ENCODE measurements around the gene CALHM3. TPM values are rescaled to one million over a fixed set of nuclear protein-coding genes. Genes with fewer than 3 reads are reported as not detected.

CALHM3 gene
- total and polyA plus RNA-seq, 8 donors = 0.08 to 1.5 (median 0.17) TPM

DNA sequence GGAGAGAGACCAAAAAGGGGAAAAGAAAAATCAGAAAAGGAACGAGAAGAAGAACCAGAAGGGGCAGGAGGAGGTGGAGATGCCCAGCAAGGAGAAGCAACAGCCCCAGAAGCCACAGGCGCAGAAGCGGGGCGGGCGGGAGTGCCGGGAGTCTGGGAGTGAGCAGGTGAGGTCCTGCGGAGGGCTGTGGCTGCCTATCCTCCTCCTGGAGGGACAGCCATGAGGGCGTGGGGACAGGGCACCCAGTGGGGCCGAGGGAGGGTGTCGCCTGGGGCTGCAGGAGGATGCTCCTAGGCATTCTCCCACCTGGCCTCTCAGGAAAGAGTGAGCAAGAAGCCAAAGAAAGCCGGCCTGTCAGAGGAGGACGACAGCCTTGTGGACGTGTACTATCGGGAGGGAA lies 38.6 kb downstream of the CALHM3 start:
- H3K9me3 ChIP-seq = no peaks in the 10 kb centered on the region
- WGBS, 2 donors = 91 to 93% methylated on average over 14 of the region's 14 CpGs

DNA sequence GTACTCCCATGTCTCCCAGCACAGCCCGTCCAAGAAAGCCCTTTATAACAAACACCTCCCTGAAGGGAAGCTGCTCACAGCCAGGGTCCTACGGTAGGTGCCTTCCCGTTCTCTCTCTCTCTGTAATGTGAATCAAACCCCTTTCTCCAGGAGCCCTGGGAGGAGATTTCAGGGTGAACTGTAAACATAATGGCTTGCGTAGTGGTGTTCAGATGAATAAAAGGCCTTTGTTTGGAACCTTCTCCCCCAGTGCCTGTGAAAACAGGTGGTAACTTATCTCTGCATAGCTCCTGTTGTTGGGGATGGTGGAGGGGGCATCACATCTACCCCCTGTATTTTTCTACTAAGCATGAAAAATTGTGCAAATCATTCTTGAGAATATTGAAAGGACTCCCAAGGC lies 39.3 kb downstream of the CALHM3 start:
- H3K36me3 ChIP-seq = peaks cover 6 to 79% (median 34%) of the 10 kb centered on the region in 3 donors

More for the DNA sequence above, 38.6 kb downstream of the CALHM3 start:
- FAIRE-seq = no peak
- intact Hi-C loops (cut with DNase I) = no loop called here
- Histone ChIP-seq H3K36me3 (peaks cover 6 to 82% (median 40%) of the 10 kb centered on the region in 3 donors), H3K27me3 (no peaks in the 10 kb centered on the region), H3K4me1 (no peaks in the 10 kb centered on the region), H3K4me3 (no peak overlapping the region), H3K27ac (no peak overlapping the region)
- no peak for ATAC-seq
- TF ChIP-seq, protein P1, sequence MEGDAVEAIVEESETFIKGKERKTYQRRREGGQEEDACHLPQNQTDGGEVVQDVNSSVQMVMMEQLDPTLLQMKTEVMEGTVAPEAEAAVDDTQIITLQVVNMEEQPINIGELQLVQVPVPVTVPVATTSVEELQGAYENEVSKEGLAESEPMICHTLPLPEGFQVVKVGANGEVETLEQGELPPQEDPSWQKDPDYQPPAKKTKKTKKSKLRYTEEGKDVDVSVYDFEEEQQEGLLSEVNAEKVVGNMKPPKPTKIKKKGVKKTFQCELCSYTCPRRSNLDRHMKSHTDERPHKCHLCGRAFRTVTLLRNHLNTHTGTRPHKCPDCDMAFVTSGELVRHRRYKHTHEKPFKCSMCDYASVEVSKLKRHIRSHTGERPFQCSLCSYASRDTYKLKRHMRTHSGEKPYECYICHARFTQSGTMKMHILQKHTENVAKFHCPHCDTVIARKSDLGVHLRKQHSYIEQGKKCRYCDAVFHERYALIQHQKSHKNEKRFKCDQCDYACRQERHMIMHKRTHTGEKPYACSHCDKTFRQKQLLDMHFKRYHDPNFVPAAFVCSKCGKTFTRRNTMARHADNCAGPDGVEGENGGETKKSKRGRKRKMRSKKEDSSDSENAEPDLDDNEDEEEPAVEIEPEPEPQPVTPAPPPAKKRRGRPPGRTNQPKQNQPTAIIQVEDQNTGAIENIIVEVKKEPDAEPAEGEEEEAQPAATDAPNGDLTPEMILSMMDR (IDR thresholded peaks at IDR 0.05) = no peak
- DNase-seq = no peak

DNA sequence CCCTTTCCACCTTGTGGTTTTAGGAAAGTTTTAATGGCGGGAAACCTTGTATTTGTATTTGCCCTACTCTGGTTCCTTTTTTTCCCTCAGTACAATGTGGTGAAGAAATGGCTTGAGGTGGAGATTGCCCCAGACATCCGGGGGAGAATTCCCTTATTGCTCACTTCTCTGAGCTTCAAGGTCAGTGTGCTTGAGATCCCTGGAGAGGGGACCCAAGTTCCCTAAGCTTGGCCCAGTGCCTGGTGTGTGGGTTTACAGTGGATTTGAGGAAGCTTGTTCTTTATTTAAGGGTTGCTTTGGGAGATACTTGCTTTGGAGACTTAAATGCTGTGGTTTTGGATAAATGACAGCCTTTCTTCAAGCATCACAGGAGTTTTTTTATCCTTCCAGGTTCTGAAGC lies 45.2 kb downstream of the CALHM3 start:
- FAIRE-seq = no peak
- Histone ChIP-seq H3K27me3 (no peaks in the 10 kb centered on the region), H3K4me3 (no peak overlapping the region), H3K27ac (no peak overlapping the region), H3K36me3 (peaks cover 3 to 38% (median 11%) of the 10 kb centered on the region in 3 donors), H3K9me3 (no peaks in the 10 kb centered on the region), H3K4me1 (no peaks in the 10 kb centered on the region)
- intact Hi-C loops (cut with DNase I) = loop anchor here in 1 of 3 donors (5.0 kb wide), 1 partner anchor 43 kb away; the partner anchor contains the start of gene CALHM3
- no peak for DNase-seq
- WGBS, 2 donors = 61 to 65% methylated on average over 2 of the region's 2 CpGs
- TF ChIP-seq, protein P1 (IDR thresholded peaks at IDR 0.05) = no peak
- ATAC-seq = peak in 3 of 4 donors; percentile 38 to 71 (median 46)

More for the DNA sequence above, 39.3 kb downstream of the CALHM3 start:
- Histone ChIP-seq H3K4me1 (no peaks in the 10 kb centered on the region), H3K27ac (no peak overlapping the region), H3K9me3 (no peaks in the 10 kb centered on the region), H3K4me3 (no peak overlapping the region), H3K27me3 (no peaks in the 10 kb centered on the region)
- ATAC-seq = no peak
- 82% methylated on average over 4 of the region's 4 CpGs for WGBS, 2 donors
- TF ChIP-seq, protein P1 (IDR thresholded peaks at IDR 0.05) = no peak
- FAIRE-seq = no peak
- intact Hi-C loops (cut with DNase I) = no loop called here
- no peak for DNase-seq

DNA sequence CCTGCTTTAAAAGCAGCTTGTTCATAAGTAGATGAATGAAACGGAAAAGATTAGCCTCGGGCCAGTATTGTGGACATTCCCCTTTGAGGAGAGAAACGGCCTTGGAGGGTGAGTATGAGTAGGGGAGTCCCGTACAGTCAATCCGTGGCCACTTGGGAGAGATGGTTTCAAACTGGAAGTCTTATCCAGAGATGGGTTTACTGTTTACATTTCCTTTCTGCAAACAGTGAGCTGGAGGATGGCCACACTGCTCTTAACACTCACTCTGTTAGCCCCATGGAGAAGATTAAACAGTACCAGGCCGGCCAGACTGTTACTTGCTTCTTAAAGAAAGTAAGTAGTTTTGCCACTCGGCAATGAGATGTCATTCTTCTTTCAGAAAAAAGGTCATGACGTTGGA lies 47.1 kb downstream of the CALHM3 start:
- Histone ChIP-seq H3K36me3 (peaks cover 0 to 31% (median 5%) of the 10 kb centered on the region in 3 donors), H3K4me1 (no peaks in the 10 kb centered on the region), H3K9me3 (no peaks in the 10 kb centered on the region), H3K4me3 (no peak overlapping the region), H3K27me3 (no peaks in the 10 kb centered on the region), H3K27ac (no peak overlapping the region)
- no peak for DNase-seq
- peak in 3 of 4 donors; percentile 44 to 63 (median 62) for ATAC-seq
- no peak for FAIRE-seq
- TF ChIP-seq, protein P1 (IDR thresholded peaks at IDR 0.05) = no peak
- intact Hi-C loops (cut with DNase I) = loop anchor here in 1 of 3 donors (5.0 kb wide), 1 partner anchor 45 kb away; the partner anchor contains the start of gene CALHM3
- 33 to 39% methylated on average over 8 of the region's 8 CpGs for WGBS, 2 donors

DNA sequence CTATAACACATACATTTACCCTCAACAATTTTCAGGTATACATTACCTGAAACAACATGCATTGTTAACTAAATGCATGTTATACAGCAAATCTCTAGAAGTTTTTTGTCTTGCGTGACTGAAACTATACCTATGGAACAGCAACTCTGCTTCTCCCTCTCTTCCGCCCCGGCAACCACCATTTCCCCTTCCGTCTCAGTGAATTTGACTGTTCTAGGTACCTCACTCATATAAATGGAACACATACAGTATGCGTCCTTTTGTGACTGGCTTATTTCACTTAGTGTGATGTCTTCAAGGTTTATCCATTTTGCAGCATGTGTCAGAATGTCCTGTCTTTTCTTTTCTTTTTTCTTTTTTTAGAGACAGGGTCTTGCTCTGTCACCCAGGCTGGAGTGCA lies 49.4 kb downstream of the CALHM3 start:
- no peak for DNase-seq
- no peak for FAIRE-seq
- ATAC-seq = no peak
- H3K36me3 ChIP-seq = peaks cover 0 to 25% (median 12%) of the 10 kb centered on the region in 3 donors
- intact Hi-C loops (cut with DNase I) = loop anchor here in 1 of 3 donors (5.0 kb wide), 1 partner anchor 48 kb away; the partner anchor contains the start of gene CALHM3
- no peak overlapping the region for H3K4me3 ChIP-seq
- H3K27me3 ChIP-seq = no peaks in the 10 kb centered on the region
- 92 to 95% methylated on average over 5 of the region's 5 CpGs for WGBS, 2 donors
- H3K27ac ChIP-seq = no peak overlapping the region
- no peaks in the 10 kb centered on the region for H3K4me1 ChIP-seq
- TF ChIP-seq, protein P1 (IDR thresholded peaks at IDR 0.05) = no peak
- H3K9me3 ChIP-seq = no peaks in the 10 kb centered on the region
